K562 (cell line): ENCODE results near the gene CPED1. TPM values are rescaled to one million over a fixed set of nuclear protein-coding genes. Genes with fewer than 3 reads are reported as not detected.
A peak's percentile ranks its signal among the peaks of the same experiment; 100 is the strongest.

Source experiments
- CBX8 ChIP-seq: fragments of 200-600 bp; sonication (generic); IDR thresholded peaks from 2 replicates; pipeline ENCODE4 v1.6.1; 2012; ENCODE audit warnings: borderline replicate concordance, mixed run types, low read depth, mild to moderate bottlenecking, moderate library complexity, mixed read lengths, low read length, control low read depth, inconsistent platforms; ENCODE audit not compliant: poor library complexity, severe bottlenecking; ENCODE audit errors: extremely low read depth
- CHAMP1 ChIP-seq: fragments of 450-650 bp; IDR thresholded peaks from 2 replicates; pipeline ENCODE4 v1.6.1; 2016; ENCODE audit warnings: mild to moderate bottlenecking
- DPF2 ChIP-seq: fragments of 450-650 bp; IDR thresholded peaks from 2 replicates; pipeline ENCODE4 v1.6.1; 2016
- FOXJ2 ChIP-seq: fragments of 200-800 bp; sonication (Bioruptor generic); IDR thresholded peaks from 2 replicates; pipeline ENCODE4 v1.6.1; 2016; ENCODE audit warnings: missing genetic modification characterization, missing compliant biosample characterization
- JUNB ChIP-seq: fragments of 450-650 bp; formaldehyde crosslinking; conservative IDR thresholded peaks from 2 replicates; pipeline ENCODE4 v1.4.0; 2020; ENCODE audit warnings: mild to moderate bottlenecking
- MAFF ChIP-seq: IDR thresholded peaks from 2 replicates; pipeline ENCODE4 v1.6.1; 2012; ENCODE audit warnings: low read length, improper control_type of control experiment
- MECOM ChIP-seq: fragments of 250-450 bp; sonication (Bioruptor Pico); IDR thresholded peaks from 2 replicates; pipeline ENCODE4 v1.8.0; 2022; ENCODE audit warnings: inconsistent platforms
- NCOA1 ChIP-seq: fragments of 450-650 bp; IDR thresholded peaks from 2 replicates; pipeline ENCODE4 v1.6.1; 2016; ENCODE audit warnings: low read depth
- NR4A1 ChIP-seq, 2 experiments: fragments of 250-450 bp in 1 of 2; fragments of 450-650 bp in 1 of 2; sonication (Bioruptor Pico) in 1 of 2; IDR thresholded peaks; 2 replicates each; pipeline versions ENCODE4 v1.4.0 to v1.6.1; 2016 to 2020; ENCODE audit warnings: mild to moderate bottlenecking in 2 of 2, missing compliant biosample characterization in 1 of 2, missing genetic modification characterization in 1 of 2, moderate library complexity in 1 of 2
- PBX2 ChIP-seq, 2 experiments: IDR thresholded peaks in 1 of 2; conservative IDR thresholded peaks in 1 of 2; 2 replicates each; pipeline ENCODE4 v1.6.1; 2016; ENCODE audit warnings: low read depth in 2 of 2, mild to moderate bottlenecking in 1 of 2, missing compliant biosample characterization in 1 of 2, missing genetic modification characterization in 1 of 2, moderate library complexity in 1 of 2
- PPARD ChIP-seq: fragments of 250-450 bp; sonication (Bioruptor Pico); IDR thresholded peaks from 2 replicates; pipeline ENCODE4 v1.8.0; 2022; ENCODE audit warnings: inconsistent platforms, mild to moderate bottlenecking, moderate library complexity
- ZFP1 ChIP-seq: fragments of 450-650 bp; formaldehyde crosslinking; IDR thresholded peaks from 2 replicates; pipeline ENCODE4 v1.4.0; 2020; ENCODE audit warnings: mild to moderate bottlenecking, mixed read lengths
- ZFP91 ChIP-seq: sonication (generic); formaldehyde crosslinking; IDR thresholded peaks from 2 replicates; pipeline ENCODE4 v1.8.0; 2022; ENCODE audit warnings: mild to moderate bottlenecking, missing genetic modification reagents
- ZFX ChIP-seq: sonication (generic); formaldehyde crosslinking; IDR thresholded peaks from 2 replicates; pipeline ENCODE4 v1.8.0; 2022; ENCODE audit warnings: mild to moderate bottlenecking, missing genetic modification reagents, moderate library complexity
- ZNF512 ChIP-seq: IDR thresholded peaks from 2 replicates; pipeline ENCODE4 v1.6.1; 2016; ENCODE audit warnings: missing genetic modification characterization, missing compliant biosample characterization
- ZNF584 ChIP-seq: fragments of 200-800 bp; sonication (Bioruptor generic); IDR thresholded peaks from 2 replicates; pipeline ENCODE4 v1.6.1; 2016; ENCODE audit warnings: low read depth, mild to moderate bottlenecking, missing genetic modification characterization, missing compliant biosample characterization
- ZNF740 ChIP-seq, 3 experiments: fragments of 200-800 bp in 1 of 3; sonication (Bioruptor generic) in 1 of 3; sonication (generic) in 1 of 3; formaldehyde crosslinking in 1 of 3; IDR thresholded peaks; 2 replicates each; pipeline versions ENCODE4 v1.6.1 to v1.8.0; 2016 to 2022; ENCODE audit warnings: mild to moderate bottlenecking in 2 of 3, missing compliant biosample characterization in 2 of 3, missing genetic modification characterization in 2 of 3, missing genetic modification reagents in 1 of 3
- polyA plus RNA-seq, 8 experiments: library from polyadenylated mRNA; depleted of rRNA in 4 of 8; stranded (reverse) in 5 of 8; unstranded in 3 of 8; fragments of >200 nt; fragmentation: Nextera tagmentation in 2 of 8; fragmentation: Illumina TruSeq in 1 of 8; extraction: Ambion mirVana in 2 of 8; extraction: Trizol in 1 of 8; gene quantifications; 2 replicates each; pipeline versions ENCODE4 v1.2.1 to v1.2.3, GENCODE V29; 2011 to 2014; ENCODE audit warnings: inconsistent platforms in 1 of 8, missing spikeins in 1 of 8
- total RNA-seq, 7 experiments: library from RNA; depleted of rRNA in 6 of 7; stranded (reverse); fragments of >200 nt in 6 of 7; fragmentation: Illumina TruSeq in 2 of 7; extraction: Trizol in 2 of 7; gene quantifications; 2 replicates each; pipeline versions ENCODE4 v1.2.1 to v1.2.3, GENCODE V29; 2011 to 2021; ENCODE audit warnings: low replicate concordance in 1 of 7

CPED1 gene
- total and polyA plus RNA-seq, 9 of the 15 experiments (the other 6 are each of a cell fraction or from before 2014, with no cell fraction given): 195 to 393 (median 290) TPM

GRCh38 chr7:120990468-120991118 lies 2.1 kb downstream of the CPED1 start (continued):
- TF ChIP-seq DPF2 (no peak), NCOA1 (no peak), CHAMP1 (no peak), ZFX (CRISPR knock-in tag) (no peak), ZNF584 (CRISPR knock-in tag) (no peak), ZFP91 (CRISPR knock-in tag) (no peak), CBX8 (no peak), FOXJ2 (tag) (0 out of 2 replicates have a peak, but pooled peaks have one; percentile 41), MAFF (no peak), NR4A1 (CRISPR knock-in tag; IDR thresholded peaks at IDR 0.05) (no peak), NR4A1 (tag; IDR thresholded peaks at IDR 0.05) (no peak), PPARD (CRISPR knock-in tag) (no peak), ZNF512 (tag) (no peak), ZNF740 (CRISPR knock-in tag; IDR thresholded peaks at IDR 0.05) (no peak), ZNF740 (tag; IDR thresholded peaks at IDR 0.05) (no peak), JUNB (no peak), ZFP1 (CRISPR knock-in tag) (peak; percentile 46; the same call in 1 of the 2 replicates), MECOM (CRISPR knock-in tag) (no peak), PBX2 (CRISPR knock-in tag; IDR thresholded peaks at IDR 0.05; ENCODE audit: low read depth) (no peak), PBX2 (tag; conservative IDR thresholded peaks at IDR 0.05; ENCODE audit: low read depth) (no peak)
